ENCODE data around the gene TUFT1.

GRCh38 chr1:151515265-151515664 lies 24.8 kb upstream of the TUFT1 start:
- TF ChIP-seq POLR2AphosphoS5 (IDR thresholded peaks at IDR 0.05; ENCODE audit: low read depth, low read length) (no peak), REST (IDR thresholded peaks at IDR 0.05; ENCODE audit: insufficient read depth in 1 of 2, low read depth in 2 of 2, low read length in 2 of 2) (no peak), TAF1 (IDR thresholded peaks at IDR 0.05; ENCODE audit: borderline replicate concordance, insufficient read depth, low read length) (no peak)
